Neural crest cell (in vitro differentiated cells): ENCODE results near the gene MCC. TPM values are rescaled to one million over a fixed set of nuclear protein-coding genes. Genes with fewer than 3 reads are reported as not detected.

ENCODE experiments used
- DNase-seq: peaks from one replicate; pipeline ENCODE4 v3.0.0; 2021; ENCODE audit warnings: low read depth, mixed read lengths, low spot score
- H3K27ac Mint-ChIP-seq: one replicate; pipeline ENCODE4 v1.8.0; 2021; ENCODE audit warnings: mild to moderate bottlenecking, mixed read lengths; ENCODE audit not compliant: unreplicated experiment
- H3K27me3 Mint-ChIP-seq: 2 replicates; pipeline ENCODE4 v1.8.0; 2021; ENCODE audit warnings: low read depth, mild to moderate bottlenecking, mixed read lengths
- H3K36me3 Mint-ChIP-seq: 2 replicates; pipeline ENCODE4 v1.8.0; 2021; ENCODE audit warnings: low read depth, mild to moderate bottlenecking, mixed read lengths
- H3K4me1 Mint-ChIP-seq: 2 replicates; pipeline ENCODE4 v1.8.0; 2021; ENCODE audit warnings: mixed read lengths
- H3K4me3 Mint-ChIP-seq: one replicate; pipeline ENCODE4 v1.8.0; 2021; ENCODE audit warnings: mild to moderate bottlenecking, mixed read lengths
- H3K9me3 Mint-ChIP-seq: 2 replicates; pipeline ENCODE4 v1.8.0; 2021; ENCODE audit warnings: mixed read lengths
- total RNA-seq: library from RNA; stranded (reverse); gene quantifications from 2 replicates; pipeline ENCODE4 v1.2.1, GENCODE V29; 2021
- TF ChIP-seq, protein P1 (sequence below): fragments of 200-600 bp; sonication (generic); conservative IDR thresholded peaks from 2 replicates; pipeline ENCODE4 v1.5.0; 2021; ENCODE audit warnings: antibody characterized with exemption, mild to moderate bottlenecking

Gene MCC
- total RNA-seq, 1 donor from 2014 or later, result 10.8 TPM

DNA sequence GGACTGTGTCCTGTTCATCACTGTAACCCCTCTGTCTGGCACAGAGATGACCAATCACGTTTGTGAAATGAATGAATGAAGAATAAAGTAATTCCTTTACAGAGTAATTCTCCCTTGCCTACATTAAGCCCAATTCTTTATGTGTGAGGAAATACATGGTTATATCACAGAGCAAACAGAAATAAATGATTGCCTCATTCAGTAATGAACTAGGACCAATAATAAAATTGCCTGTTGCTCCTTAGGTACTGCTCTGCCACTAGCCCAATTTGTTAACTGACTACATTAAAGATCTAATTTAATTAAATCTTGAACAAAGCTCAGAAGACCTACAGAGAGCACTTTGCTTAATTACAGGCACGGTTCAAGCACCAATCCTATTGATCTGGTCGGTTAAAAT, 389.9 kb downstream of the MCC start:
- H3K9me3 Mint-ChIP-seq, result no peaks in the 10 kb centered on the region
- peaks cover 2% of the 10 kb centered on the region for H3K36me3 Mint-ChIP-seq
- TF ChIP-seq, protein P1, sequence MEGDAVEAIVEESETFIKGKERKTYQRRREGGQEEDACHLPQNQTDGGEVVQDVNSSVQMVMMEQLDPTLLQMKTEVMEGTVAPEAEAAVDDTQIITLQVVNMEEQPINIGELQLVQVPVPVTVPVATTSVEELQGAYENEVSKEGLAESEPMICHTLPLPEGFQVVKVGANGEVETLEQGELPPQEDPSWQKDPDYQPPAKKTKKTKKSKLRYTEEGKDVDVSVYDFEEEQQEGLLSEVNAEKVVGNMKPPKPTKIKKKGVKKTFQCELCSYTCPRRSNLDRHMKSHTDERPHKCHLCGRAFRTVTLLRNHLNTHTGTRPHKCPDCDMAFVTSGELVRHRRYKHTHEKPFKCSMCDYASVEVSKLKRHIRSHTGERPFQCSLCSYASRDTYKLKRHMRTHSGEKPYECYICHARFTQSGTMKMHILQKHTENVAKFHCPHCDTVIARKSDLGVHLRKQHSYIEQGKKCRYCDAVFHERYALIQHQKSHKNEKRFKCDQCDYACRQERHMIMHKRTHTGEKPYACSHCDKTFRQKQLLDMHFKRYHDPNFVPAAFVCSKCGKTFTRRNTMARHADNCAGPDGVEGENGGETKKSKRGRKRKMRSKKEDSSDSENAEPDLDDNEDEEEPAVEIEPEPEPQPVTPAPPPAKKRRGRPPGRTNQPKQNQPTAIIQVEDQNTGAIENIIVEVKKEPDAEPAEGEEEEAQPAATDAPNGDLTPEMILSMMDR, result no peak
- H3K27ac Mint-ChIP-seq, result no peak overlapping the region
- H3K4me3 Mint-ChIP-seq, result no peak overlapping the region
- no peaks in the 10 kb centered on the region for H3K4me1 Mint-ChIP-seq
- DNase-seq, result no peak
- H3K27me3 Mint-ChIP-seq, result no peaks in the 10 kb centered on the region

DNA sequence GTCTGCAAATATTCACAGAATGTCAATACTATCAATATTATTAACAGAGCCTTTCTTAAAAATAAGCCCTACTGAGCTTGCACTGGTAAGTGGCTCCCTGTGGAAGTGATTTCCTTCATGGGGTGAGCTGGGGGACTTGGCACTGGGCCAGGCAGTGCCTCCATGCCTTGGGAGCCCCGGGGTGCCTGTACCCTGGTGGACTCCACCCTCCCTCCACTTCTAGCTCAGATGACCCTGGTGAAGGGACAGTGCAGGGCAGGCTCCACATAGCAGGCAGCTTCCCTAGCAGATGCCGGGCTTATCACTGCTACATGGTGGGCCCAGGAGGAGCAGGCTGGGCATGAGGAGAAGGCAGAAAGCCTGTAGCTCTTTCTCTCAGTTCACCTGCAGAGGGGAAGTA, 392.4 kb downstream of the MCC start:
- Mint-ChIP-seq H3K27ac (no peak overlapping the region), H3K9me3 (no peaks in the 10 kb centered on the region), H3K4me1 (peaks cover 4% of the 10 kb centered on the region), H3K4me3 (no peak overlapping the region), H3K36me3 (no peaks in the 10 kb centered on the region), H3K27me3 (no peaks in the 10 kb centered on the region)
- no peak for DNase-seq
- TF ChIP-seq, protein P1, result no peak

DNA sequence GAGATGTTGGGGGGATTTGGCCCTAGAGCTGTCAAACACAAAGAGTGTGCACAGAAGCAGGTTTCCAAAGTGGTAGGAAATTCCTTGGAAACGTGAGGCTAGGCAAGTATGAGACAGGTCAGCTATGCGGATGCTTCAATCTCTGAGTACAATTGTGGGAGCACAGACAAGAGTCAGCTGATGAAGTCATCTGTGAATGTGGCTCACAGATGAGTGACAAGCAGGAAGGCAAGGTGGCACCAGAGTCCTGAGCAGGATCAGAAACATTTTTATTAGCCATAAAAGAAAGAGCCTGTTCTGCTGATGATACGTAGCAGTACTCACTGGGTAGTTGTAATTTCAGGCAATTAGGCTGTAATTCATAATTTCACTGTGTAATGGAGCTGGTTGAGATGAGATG, 394.7 kb downstream of the MCC start:
- Mint-ChIP-seq H3K36me3 (no peaks in the 10 kb centered on the region), H3K27me3 (no peaks in the 10 kb centered on the region), H3K4me1 (peaks cover 16% of the 10 kb centered on the region), H3K27ac (no peak overlapping the region), H3K9me3 (no peaks in the 10 kb centered on the region), H3K4me3 (no peak overlapping the region)
- DNase-seq, result no peak
- TF ChIP-seq, protein P1, result no peak

DNA sequence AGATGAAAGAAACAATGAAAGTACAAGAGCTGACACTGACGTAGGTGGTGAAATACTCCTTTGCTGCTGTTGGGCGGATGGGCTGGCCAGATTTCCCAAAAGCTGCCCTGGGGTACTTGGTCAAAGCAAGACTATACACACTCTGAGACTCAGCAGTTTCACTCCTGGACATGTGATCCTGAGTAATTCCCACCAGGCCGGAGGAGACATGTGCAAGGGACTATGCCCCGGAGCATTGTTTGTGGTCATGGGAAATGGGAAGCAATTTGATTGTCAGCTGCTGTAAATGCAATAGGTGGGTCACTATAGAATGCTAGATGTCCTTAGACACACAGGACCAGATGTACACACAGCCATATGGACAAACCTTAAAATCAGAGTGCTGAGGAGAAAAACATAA, 395.6 kb downstream of the MCC start:
- Mint-ChIP-seq H3K4me3 (no peak overlapping the region), H3K4me1 (peaks cover 16% of the 10 kb centered on the region), H3K9me3 (no peaks in the 10 kb centered on the region), H3K36me3 (no peaks in the 10 kb centered on the region), H3K27ac (no peak overlapping the region), H3K27me3 (no peaks in the 10 kb centered on the region)
- DNase-seq, result no peak
- TF ChIP-seq, protein P1, result no peak

DNA sequence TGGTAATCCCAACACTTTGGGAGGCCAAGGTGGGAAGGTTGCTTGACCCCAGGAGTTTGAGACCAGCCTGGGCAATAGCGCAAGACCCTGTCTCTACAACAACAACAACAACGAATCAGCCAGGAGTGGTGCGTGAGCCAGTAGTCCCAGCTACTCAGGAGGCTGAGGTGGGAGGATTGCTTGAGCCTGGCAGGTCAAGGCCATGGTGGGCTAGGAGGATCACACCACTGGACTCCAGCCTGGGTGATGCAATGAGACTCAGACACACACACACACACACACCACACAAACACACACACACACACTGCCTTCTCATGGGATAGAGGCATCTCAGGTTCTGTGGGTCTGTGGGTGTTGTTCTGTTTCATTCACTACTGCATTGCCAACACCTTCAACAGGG, 396.6 kb downstream of the MCC start:
- Mint-ChIP-seq H3K9me3 (no peaks in the 10 kb centered on the region), H3K4me3 (no peak overlapping the region), H3K4me1 (peaks cover 16% of the 10 kb centered on the region), H3K27ac (no peak overlapping the region), H3K27me3 (no peaks in the 10 kb centered on the region), H3K36me3 (no peaks in the 10 kb centered on the region)
- TF ChIP-seq, protein P1, result no peak
- DNase-seq, result no peak
